Thoracic aorta (tissue), 2 donors: ENCODE measurements around the gene SIGLEC11. TPM values are rescaled to one million over a fixed set of nuclear protein-coding genes. Genes with fewer than 3 reads are reported as not detected.

Experiments used
- ATAC-seq: fragments of 150-250 bp; one replicate; pipeline ENCODE4 v1.8.0; 2017; ENCODE audit warnings: low read depth; ENCODE audit not compliant: insufficient number of reproducible peaks, low FRiP score
- DNase-seq: peaks from one replicate; pipeline ENCODE4 v3.0.0-alpha.2; 2020; ENCODE audit warnings: low spot score
- H3K27ac ChIP-seq, 2 donors: fragments of 200-600 bp; sonication (generic); 1 replicate in 1 of 2; 2 replicates in 1 of 2; pipeline ENCODE4 v1.5.1; 2016; ENCODE audit warnings: mild to moderate bottlenecking in 2 of 2, moderate library complexity in 2 of 2
- H3K27me3 ChIP-seq: fragments of 200-600 bp; sonication (generic); replicated peaks from 2 replicates; pipeline ENCODE4 v1.6.0; 2016; ENCODE audit warnings: mild to moderate bottlenecking; ENCODE audit not compliant: insufficient read depth
- H3K36me3 ChIP-seq: fragments of 200-600 bp; sonication (generic); one replicate; pipeline ENCODE4 v1.5.1; 2016
- H3K4me1 ChIP-seq, 2 donors: fragments of 200-600 bp; sonication (generic); 1 replicate in 1 of 2; 2 replicates in 1 of 2; pipeline versions ENCODE4 v1.5.1 to v1.6.0; 2016; ENCODE audit warnings: low read depth in 2 of 2, mild to moderate bottlenecking in 1 of 2; ENCODE audit not compliant: control insufficient read depth in 1 of 2
- H3K4me3 ChIP-seq: fragments of 200-600 bp; sonication (generic); 2 replicates; pipeline ENCODE4 v1.5.1; 2016; ENCODE audit warnings: mild to moderate bottlenecking
- H3K9me3 ChIP-seq: fragments of 200-600 bp; sonication (generic); 2 replicates; pipeline ENCODE4 v1.5.1; 2016
- total RNA-seq, 2 donors: library from RNA; depleted of rRNA; stranded (reverse); fragments of >200 nt; gene quantifications; one replicate each; pipeline versions ENCODE4 v1.1.0 to v1.2.3, GENCODE V29; 2016
- TF ChIP-seq, protein P1 (sequence below): fragments of 200-600 bp; sonication (generic); IDR thresholded peaks from one replicate; pipeline ENCODE4 v1.5.1; 2019; ENCODE audit warnings: antibody characterized with exemption

SIGLEC11 gene
- total RNA-seq, 2 donors from 2014 or later: 2.8 to 10.0 TPM

DNA sequence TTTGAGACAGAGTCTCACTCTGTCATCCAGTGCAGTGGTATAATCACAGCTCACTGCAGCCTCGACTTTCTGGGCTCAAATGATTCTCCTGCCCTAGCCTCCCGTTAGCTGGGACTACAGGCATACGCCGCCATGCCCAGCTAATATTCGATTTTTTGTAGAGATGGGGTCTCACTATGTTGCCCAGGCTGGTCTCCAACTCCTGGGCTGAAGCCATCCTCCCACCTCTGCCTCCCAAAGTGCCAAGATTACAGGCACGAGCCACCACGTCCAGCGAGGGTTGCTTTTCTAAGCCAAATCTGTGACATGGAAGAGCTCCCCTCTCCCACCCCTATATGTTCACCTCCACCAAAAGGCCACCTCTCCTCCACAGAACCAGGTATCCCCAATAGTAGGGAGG lies 42.9 kb downstream of the SIGLEC11 start:
- TF ChIP-seq, protein P1, sequence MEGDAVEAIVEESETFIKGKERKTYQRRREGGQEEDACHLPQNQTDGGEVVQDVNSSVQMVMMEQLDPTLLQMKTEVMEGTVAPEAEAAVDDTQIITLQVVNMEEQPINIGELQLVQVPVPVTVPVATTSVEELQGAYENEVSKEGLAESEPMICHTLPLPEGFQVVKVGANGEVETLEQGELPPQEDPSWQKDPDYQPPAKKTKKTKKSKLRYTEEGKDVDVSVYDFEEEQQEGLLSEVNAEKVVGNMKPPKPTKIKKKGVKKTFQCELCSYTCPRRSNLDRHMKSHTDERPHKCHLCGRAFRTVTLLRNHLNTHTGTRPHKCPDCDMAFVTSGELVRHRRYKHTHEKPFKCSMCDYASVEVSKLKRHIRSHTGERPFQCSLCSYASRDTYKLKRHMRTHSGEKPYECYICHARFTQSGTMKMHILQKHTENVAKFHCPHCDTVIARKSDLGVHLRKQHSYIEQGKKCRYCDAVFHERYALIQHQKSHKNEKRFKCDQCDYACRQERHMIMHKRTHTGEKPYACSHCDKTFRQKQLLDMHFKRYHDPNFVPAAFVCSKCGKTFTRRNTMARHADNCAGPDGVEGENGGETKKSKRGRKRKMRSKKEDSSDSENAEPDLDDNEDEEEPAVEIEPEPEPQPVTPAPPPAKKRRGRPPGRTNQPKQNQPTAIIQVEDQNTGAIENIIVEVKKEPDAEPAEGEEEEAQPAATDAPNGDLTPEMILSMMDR: no peak
- no peaks in the 10 kb centered on the region for H3K9me3 ChIP-seq
- DNase-seq: no peak
- no peak overlapping the region for H3K4me3 ChIP-seq
- no peak for ATAC-seq
- peaks cover 0 to 5% of the 10 kb centered on the region in 2 donors for H3K4me1 ChIP-seq
- H3K36me3 ChIP-seq: peaks cover 6% of the 10 kb centered on the region
- no peaks in the 10 kb centered on the region for H3K27me3 ChIP-seq
- no peak overlapping the region for H3K27ac ChIP-seq

DNA sequence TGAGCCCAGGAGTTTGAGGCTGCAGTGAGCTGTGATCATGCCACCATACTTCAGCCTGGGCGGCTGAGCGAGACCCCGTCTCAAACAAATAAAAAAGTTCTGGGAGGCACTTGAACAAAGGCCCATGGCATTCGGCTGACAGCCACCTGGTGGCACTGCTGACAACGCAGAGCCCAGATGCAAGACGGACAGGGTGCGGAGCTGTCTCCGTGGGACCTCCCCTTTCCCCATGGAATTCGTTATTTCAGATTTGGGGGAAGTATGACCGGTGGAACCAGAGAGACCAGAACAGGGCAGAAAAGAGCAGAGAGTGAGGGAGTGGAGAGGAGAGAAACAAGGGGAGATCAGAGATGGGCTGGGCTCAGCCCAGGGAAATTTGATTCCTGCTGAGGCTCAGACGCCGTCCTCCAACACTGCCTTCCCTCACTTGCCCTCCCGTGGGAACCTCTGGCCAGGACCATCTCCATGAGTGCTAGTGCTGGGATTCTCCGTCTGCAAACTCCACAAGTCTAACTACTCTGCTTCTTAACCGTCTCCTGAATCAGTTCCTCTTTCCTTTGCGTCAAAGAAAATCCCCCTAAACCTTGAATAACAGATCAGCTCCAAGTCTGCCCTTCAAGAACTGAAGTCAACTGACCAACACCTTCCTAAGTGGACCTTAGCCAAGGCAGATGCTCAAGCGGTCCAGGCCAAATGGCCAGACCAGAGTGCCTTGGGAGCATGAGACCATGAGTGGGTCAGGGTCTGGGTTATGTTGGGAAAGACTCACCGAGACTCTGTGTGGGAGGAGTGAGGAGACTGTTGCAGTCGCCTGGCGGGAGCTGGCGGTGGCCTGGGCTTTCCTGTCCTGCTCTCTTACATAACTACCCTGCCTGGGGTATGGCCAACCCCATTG lies 43.9 kb downstream of the SIGLEC11 start:
- no peak overlapping the region for H3K4me3 ChIP-seq
- TF ChIP-seq, protein P1: no peak
- H3K36me3 ChIP-seq: peaks cover 6% of the 10 kb centered on the region
- ATAC-seq (no peak), DNase-seq (no peak)
- no peaks in the 10 kb centered on the region for H3K9me3 ChIP-seq
- H3K27me3 ChIP-seq: no peaks in the 10 kb centered on the region
- H3K27ac ChIP-seq: no peak overlapping the region
- H3K4me1 ChIP-seq: peaks cover 0 to 15% of the 10 kb centered on the region in 2 donors

DNA sequence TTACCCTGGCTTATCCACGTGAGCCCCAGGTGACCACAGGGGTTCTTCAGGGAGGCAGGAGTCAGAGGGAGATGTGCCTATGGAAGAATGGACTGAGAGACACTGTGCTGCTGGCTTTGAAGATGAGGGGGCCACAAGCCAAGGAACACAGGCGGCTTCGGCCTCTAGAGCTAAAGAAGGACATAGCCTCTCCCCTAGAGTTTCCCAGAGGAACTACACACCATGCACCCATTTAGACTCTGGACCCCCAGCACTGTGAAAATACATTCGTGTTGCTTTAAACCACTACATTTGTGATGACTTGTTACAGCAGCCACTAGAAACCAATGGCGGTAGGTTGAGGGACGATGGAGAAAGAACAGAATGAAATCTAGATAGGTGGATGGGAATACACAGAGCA lies 45.7 kb downstream of the SIGLEC11 start:
- ATAC-seq (no peak), DNase-seq (no peak)
- no peak overlapping the region for H3K4me3 ChIP-seq
- no peaks in the 10 kb centered on the region for H3K9me3 ChIP-seq
- peaks cover 1% of the 10 kb centered on the region for H3K36me3 ChIP-seq
- no peaks in the 10 kb centered on the region for H3K27me3 ChIP-seq
- peaks cover 6 to 30% of the 10 kb centered on the region in 2 donors for H3K4me1 ChIP-seq
- H3K27ac ChIP-seq: no peak overlapping the region
- TF ChIP-seq, protein P1: no peak

DNA sequence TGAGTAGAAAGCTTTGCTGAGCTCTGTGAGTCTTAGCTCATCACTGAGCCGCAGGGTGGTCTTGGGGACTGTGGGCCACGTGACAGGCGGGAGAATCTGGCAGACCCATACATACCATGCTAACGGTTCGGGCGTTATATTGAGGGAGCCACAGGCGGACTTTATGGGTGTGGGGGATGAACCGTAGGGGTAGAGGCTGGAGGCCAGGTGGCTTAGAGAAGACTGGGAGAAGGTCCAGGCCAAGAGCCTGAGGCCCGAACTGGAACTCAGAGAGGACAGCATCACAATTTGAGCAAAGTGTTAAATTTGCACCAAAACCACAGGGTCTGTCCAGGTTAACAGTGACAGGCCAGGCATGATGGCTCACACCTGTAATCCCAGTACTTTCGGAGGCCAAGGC lies 47.3 kb downstream of the SIGLEC11 start:
- Histone ChIP-seq H3K9me3 (no peaks in the 10 kb centered on the region), H3K27ac (no peak overlapping the region), H3K27me3 (no peaks in the 10 kb centered on the region), H3K36me3 (peaks cover 4% of the 10 kb centered on the region), H3K4me1 (peaks cover 6 to 30% of the 10 kb centered on the region in 2 donors), H3K4me3 (no peak overlapping the region)
- no peak for ATAC-seq
- DNase-seq: no peak
- TF ChIP-seq, protein P1: no peak

DNA sequence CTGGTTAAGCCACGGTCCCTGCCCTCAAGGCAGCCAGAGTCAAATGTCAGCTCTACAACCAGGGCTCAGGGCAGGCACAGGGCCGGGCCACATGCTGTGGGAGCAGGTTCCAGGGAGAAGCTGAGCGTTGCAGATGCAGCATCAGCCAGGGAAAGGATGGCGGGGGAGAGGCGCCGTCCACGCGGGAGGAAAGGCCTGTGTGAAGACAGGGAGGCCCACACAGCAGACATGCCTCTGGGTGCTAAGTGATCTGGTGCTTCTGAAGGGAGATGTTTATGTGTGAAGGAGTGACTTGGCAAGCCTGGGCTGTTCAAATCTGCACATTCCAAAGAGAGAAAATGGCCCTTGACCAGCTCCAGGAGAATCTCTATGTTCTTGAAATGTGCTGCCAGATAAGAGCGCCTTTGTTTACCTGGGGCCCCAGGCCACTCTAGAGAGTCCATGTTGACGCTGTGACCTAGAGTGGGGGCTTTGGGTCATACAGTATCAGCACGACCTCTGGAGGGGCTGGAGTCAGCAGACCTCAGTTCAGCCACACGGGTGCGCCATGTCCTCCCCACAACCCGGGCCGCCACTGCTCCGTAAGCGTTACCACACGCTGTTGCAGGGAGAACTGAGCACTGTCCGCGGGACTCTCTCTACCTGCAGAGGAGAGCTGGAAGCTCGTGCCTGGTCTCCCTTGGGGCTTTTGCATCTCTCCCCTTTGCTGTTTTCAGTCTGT lies 47.8 kb downstream of the SIGLEC11 start:
- H3K9me3 ChIP-seq: no peaks in the 10 kb centered on the region
- H3K4me1 ChIP-seq: peaks cover 6 to 30% of the 10 kb centered on the region in 2 donors
- no peak for DNase-seq
- H3K27ac ChIP-seq: peak overlapping the region in 1 of 2 donors; percentile 42
- no peak for ATAC-seq
- no peaks in the 10 kb centered on the region for H3K27me3 ChIP-seq
- H3K36me3 ChIP-seq: peaks cover 10% of the 10 kb centered on the region
- TF ChIP-seq, protein P1: no peak
- no peak overlapping the region for H3K4me3 ChIP-seq
